CD4-positive, alpha-beta T cell (primary cell): ENCODE results near the gene POLK. TPM values are rescaled to one million over a fixed set of nuclear protein-coding genes. Genes with fewer than 3 reads are reported as not detected.

Source experiments
- ATAC-seq: fragments of 200-7000 bp; cut with Tn5 transposase; one replicate; pipeline ENCODE4 v1.10.0; 2022; ENCODE audit warnings: mild to moderate bottlenecking; ENCODE audit not compliant: poor library complexity
- CTCF ChIA-PET: fragments of 350-600 bp; sonication (Branson Sonifier 250); formaldehyde crosslinking; loops from one replicate; lab custom pipeline; 2021; ENCODE audit warnings: antibody characterized with exemption, inconsistent platforms; lab: Charles Lee
- POLR2A ChIA-PET: fragments of 350-600 bp; sonication (Branson Sonifier 250); formaldehyde crosslinking; loops from one replicate; lab custom pipeline; 2021; ENCODE audit warnings: antibody characterized with exemption, inconsistent platforms; lab: Charles Lee
- DNase-seq, 14 experiments: peaks; one replicate each; pipeline ENCODE4 v3.0.0-alpha.2; 2013 to 2020; ENCODE audit warnings: mixed read lengths in 2 of 14
- H3K27ac ChIP-seq, 2 donors: one replicate each; pipeline versions ENCODE4 v1.5.1 to v1.7.0; 2013; ENCODE audit warnings: low read length in 2 of 2, low read depth in 1 of 2, mild to moderate bottlenecking in 1 of 2
- H3K27me3 ChIP-seq, 2 experiments: 1 replicate in 1 of 2; 2 replicates in 1 of 2; pipeline versions ENCODE4 v1.6.1 to v1.7.0; 2013; ENCODE audit warnings: low read length in 2 of 2, control low read depth in 1 of 2, mild to moderate bottlenecking in 1 of 2, moderate library complexity in 1 of 2; ENCODE audit not compliant: insufficient read depth in 2 of 2, control insufficient read depth in 1 of 2
- H3K36me3 ChIP-seq: one replicate; pipeline ENCODE4 v1.6.1; 2013; ENCODE audit warnings: low read length, control low read depth; ENCODE audit not compliant: insufficient read depth
- H3K4me1 ChIP-seq: one replicate; pipeline ENCODE4 v1.6.1; 2013; ENCODE audit warnings: low read length, control low read depth; ENCODE audit not compliant: insufficient read depth
- H3K4me3 ChIP-seq: one replicate; pipeline ENCODE4 v1.5.1; 2013; ENCODE audit warnings: mild to moderate bottlenecking, low read length, moderate library complexity
- H3K9me3 ChIP-seq, 2 experiments: 1 replicate in 1 of 2; 2 replicates in 1 of 2; pipeline versions ENCODE4 v1.6.1 to v1.7.0; 2013; ENCODE audit warnings: low read length in 2 of 2, mild to moderate bottlenecking in 2 of 2, control low read depth in 1 of 2, moderate library complexity in 1 of 2; ENCODE audit not compliant: control insufficient read depth in 1 of 2, insufficient read depth in 1 of 2
- H3K27ac Mint-ChIP-seq: one replicate; pipeline ENCODE4 v1.8.0; 2020; ENCODE audit warnings: mixed read lengths
- H3K27me3 Mint-ChIP-seq: one replicate; pipeline ENCODE4 v1.8.0; 2021; ENCODE audit warnings: mixed read lengths
- H3K36me3 Mint-ChIP-seq: one replicate; pipeline ENCODE4 v1.8.0; 2021; ENCODE audit warnings: low read depth, mixed read lengths
- H3K4me1 Mint-ChIP-seq: one replicate; pipeline ENCODE4 v1.8.0; 2021; ENCODE audit warnings: low read depth, mixed read lengths
- H3K4me3 Mint-ChIP-seq: one replicate; pipeline ENCODE4 v1.8.0; 2020; ENCODE audit warnings: mild to moderate bottlenecking, mixed read lengths
- H3K9me3 Mint-ChIP-seq: one replicate; pipeline ENCODE4 v1.8.0; 2020; ENCODE audit warnings: mixed read lengths
- CTCF ChIP-seq: fragments of 200-600 bp; IDR thresholded peaks from one replicate; pipeline ENCODE4 v1.8.0; 2022; ENCODE audit warnings: antibody characterized with exemption, mild to moderate bottlenecking
- intact Hi-C, 2 experiments: fragments of 100-400 bp; cut with DNase I in 1 of 2; cut with micrococcal nuclease in 1 of 2; formaldehyde crosslinking; loops; one replicate each; pipeline versions ENCODE4 v1.15.1 to v1.9.0; 2023 to 2025; cut with DNase I, micrococcal nuclease
- total RNA-seq, 174 experiments: library from RNA in 2 of 174; stranded (reverse) in 2 of 174; gene quantifications; one replicate each; pipeline ENCODE4 v1.2.3 and lab custom pipeline; 2021 to 2026

The POLK gene
- total RNA-seq, 2 experiments from 2014 or later, result 10.0 to 10.3 TPM

- no peaks in the 10 kb centered on the region for H3K36me3 Mint-ChIP-seq
- H3K27ac ChIP-seq, result no peak overlapping the region
- TF ChIP-seq CTCF, result no peak
- ChIA-PET POLR2A (no interaction called here), CTCF (no interaction called here)
- no peak overlapping the region for H3K27ac Mint-ChIP-seq
- H3K27me3 ChIP-seq, result no peaks in the 10 kb centered on the region
- no peaks in the 10 kb centered on the region for H3K4me1 ChIP-seq
- DNase-seq (no peak), ATAC-seq (no peak)
- H3K4me1 Mint-ChIP-seq, result no peaks in the 10 kb centered on the region
- H3K4me3 Mint-ChIP-seq, result no peak overlapping the region
- no peaks in the 10 kb centered on the region for H3K9me3 ChIP-seq
- no peaks in the 10 kb centered on the region for H3K36me3 ChIP-seq
- intact Hi-C loops, result no loop called here
- no peaks in the 10 kb centered on the region for H3K9me3 Mint-ChIP-seq
- H3K27me3 Mint-ChIP-seq, result no peaks in the 10 kb centered on the region
- H3K4me3 ChIP-seq, result no peak overlapping the region
These were observed 108.7 kb downstream of the POLK start for GRCh38 chr5:75620184-75620959.

DNA sequence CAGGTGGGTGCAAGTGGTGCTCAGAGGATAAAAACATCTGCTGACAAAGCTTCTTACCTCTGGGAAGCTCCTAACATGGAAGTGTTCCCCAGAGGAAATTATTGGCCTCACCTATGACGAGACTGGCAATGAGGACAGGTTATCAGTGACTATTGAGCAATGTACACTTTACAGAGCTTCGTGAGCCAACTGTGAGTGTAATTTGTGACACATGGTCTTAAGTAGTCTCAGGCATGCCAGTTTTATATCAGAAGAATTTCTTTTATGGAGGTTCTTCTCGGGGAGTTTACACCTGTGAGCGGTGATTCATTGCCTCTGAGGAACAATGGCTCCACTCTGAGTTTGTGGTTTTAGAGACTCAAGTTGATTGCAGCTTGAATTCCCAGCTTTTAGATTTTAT lies 110.9 kb downstream of the POLK start:
- Mint-ChIP-seq H3K9me3 (no peaks in the 10 kb centered on the region), H3K4me3 (no peak overlapping the region), H3K4me1 (no peaks in the 10 kb centered on the region), H3K36me3 (no peaks in the 10 kb centered on the region), H3K27me3 (no peaks in the 10 kb centered on the region), H3K27ac (no peak overlapping the region)
- POLR2A ChIA-PET, result interaction anchor here (0.7 kb wide), 1 partner anchor 1621 kb away, joined by 3 read pairs; no protein-coding TSS in a partner anchor
- intact Hi-C loops, result no loop called here
- ATAC-seq, result no peak
- H3K4me3 ChIP-seq, result no peak overlapping the region
- no peaks in the 10 kb centered on the region for H3K27me3 ChIP-seq
- no peaks in the 10 kb centered on the region for H3K4me1 ChIP-seq
- H3K36me3 ChIP-seq, result no peaks in the 10 kb centered on the region
- CTCF ChIA-PET, result no interaction called here
- no peak overlapping the region for H3K27ac ChIP-seq
- H3K9me3 ChIP-seq, result no peaks in the 10 kb centered on the region
- no peak for DNase-seq
- TF ChIP-seq CTCF, result no peak

DNA sequence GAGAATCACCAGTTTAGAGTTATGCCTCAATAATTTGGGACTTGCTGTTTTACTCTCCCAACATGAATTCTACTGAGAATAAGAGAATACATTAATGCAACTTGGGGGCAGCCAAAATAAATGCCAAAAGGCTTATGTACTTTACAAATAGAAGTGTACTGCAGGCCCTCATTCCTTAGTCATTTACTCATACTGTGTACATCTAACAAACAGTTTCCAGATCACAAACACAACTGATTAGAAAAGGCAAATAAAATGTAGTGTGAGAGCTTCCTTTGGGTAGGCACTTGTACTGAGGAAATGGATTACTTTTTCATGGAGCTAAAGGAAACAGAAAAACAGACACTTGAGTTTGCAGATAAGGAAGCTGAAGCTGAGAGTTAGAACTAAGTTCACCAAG lies 112.2 kb downstream of the POLK start:
- Mint-ChIP-seq H3K4me3 (no peak overlapping the region), H3K27ac (no peak overlapping the region), H3K4me1 (no peaks in the 10 kb centered on the region), H3K36me3 (no peaks in the 10 kb centered on the region), H3K9me3 (no peaks in the 10 kb centered on the region), H3K27me3 (no peaks in the 10 kb centered on the region)
- Histone ChIP-seq H3K36me3 (no peaks in the 10 kb centered on the region), H3K9me3 (no peaks in the 10 kb centered on the region), H3K4me3 (no peak overlapping the region), H3K27ac (no peak overlapping the region), H3K27me3 (no peaks in the 10 kb centered on the region), H3K4me1 (no peaks in the 10 kb centered on the region)
- CTCF ChIA-PET, result no interaction called here
- DNase-seq (no peak), ATAC-seq (no peak)
- intact Hi-C loops, result no loop called here
- TF ChIP-seq CTCF, result no peak
- POLR2A ChIA-PET, result no interaction called here
